Measurements from ENCODE around the gene RAB8A. TPM values are rescaled to one million over a fixed set of nuclear protein-coding genes. Genes with fewer than 3 reads are reported as not detected.

RAB8A gene
- total and polyA plus RNA-seq, 2 of the 8 experiments (the other 6 are each of a cell fraction or from before 2014, with no cell fraction given): 65.8 to 97.0 TPM

DNA sequence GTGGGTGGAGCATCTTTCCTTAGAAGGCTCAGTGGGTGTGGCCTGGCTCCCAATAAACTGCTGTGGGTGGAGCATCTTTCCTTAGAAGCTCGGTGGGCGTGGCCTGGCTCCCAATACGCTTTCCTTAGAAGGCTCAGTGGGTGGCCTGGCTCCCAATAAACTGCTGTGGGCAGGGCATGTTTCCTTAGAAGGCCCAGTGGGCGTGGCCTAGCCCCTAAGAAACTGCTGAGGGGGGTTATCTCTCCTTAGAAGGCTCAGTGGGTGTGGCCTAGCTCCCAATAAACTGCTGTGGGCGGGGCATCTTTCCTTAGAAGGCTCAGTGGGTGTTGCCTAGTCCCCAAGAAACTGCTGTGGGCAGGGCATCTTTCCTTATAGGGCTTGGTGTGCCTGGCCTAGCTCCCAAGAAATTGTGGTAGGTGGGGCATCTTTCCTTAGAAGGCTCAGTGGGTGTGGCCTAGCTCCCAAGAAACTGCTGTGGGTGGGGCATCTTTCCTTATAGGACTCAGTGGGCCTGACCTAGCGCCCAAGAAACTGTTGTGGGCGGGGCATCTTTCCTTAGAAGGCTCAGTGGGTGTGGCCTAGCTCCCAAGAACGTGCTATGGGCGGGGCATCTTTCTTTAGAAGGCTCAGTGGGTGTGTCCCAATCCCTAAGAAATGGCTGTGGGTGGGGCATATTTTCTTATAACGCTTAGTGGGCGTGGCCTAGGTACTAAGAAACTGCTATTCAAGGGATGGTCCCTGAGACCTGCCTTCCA lies 42.1 kb downstream of the RAB8A start:
- no peak overlapping the region for H4K5ac ChIP-seq (ENCODE audit: insufficient read length, low read depth, low read length)
- H3K18ac ChIP-seq (ENCODE audit: extremely low read depth, low read length): no peak overlapping the region
- DNase-seq (ENCODE audit: low read depth in 1 of 2, low spot score in 2 of 2): no peak
- no peaks in the 10 kb centered on the region for H3K27me3 ChIP-seq (replicated peaks in 1 of 4; ENCODE audit: control insufficient read depth in 3 of 4, extremely low read depth in 1 of 4, insufficient read depth in 3 of 4, low read length in 3 of 4)
- no peaks in the 10 kb centered on the region for H3K36me3 ChIP-seq (ENCODE audit: control insufficient read depth in 2 of 4, insufficient read depth in 4 of 4, low read length in 3 of 4)
- H4K8ac ChIP-seq (ENCODE audit: extremely low read depth, insufficient read depth, low read length): no peak overlapping the region
- no peak overlapping the region for H2BK120ac ChIP-seq (replicated peaks; ENCODE audit: low read depth, low read length)
- H3K4me3 ChIP-seq (ENCODE audit: extremely low read depth in 1 of 4, insufficient read depth in 2 of 4, low read depth in 3 of 4, low read length in 4 of 4): no peak overlapping the region
- H2AFZ ChIP-seq (ENCODE audit: low read length): no peak overlapping the region
- no peak overlapping the region for H4K91ac ChIP-seq (replicated peaks; ENCODE audit: insufficient read length, low read length)
- no peaks in the 10 kb centered on the region for H3K79me1 ChIP-seq (ENCODE audit: low read depth, low read length)
- no peak overlapping the region for H2BK15ac ChIP-seq (ENCODE audit: low read length)
- no peaks in the 10 kb centered on the region for H3K4me1 ChIP-seq (replicated peaks in 1 of 4; ENCODE audit: control insufficient read depth in 3 of 4, insufficient read depth in 4 of 4, low read length in 3 of 4)
- H3K79me2 ChIP-seq (ENCODE audit: control insufficient read depth in 1 of 2, insufficient read depth in 2 of 2, low read length in 2 of 2): no peaks in the 10 kb centered on the region
- no peak overlapping the region for H2BK12ac ChIP-seq (ENCODE audit: low read depth, low read length)
- H2BK20ac ChIP-seq (ENCODE audit: low read length): no peak overlapping the region
- H2AK5ac ChIP-seq (ENCODE audit: low read depth, low read length): no peak overlapping the region
- POLR2A ChIA-PET (ENCODE audit: partially characterized antibody): interaction anchor here (0.6 to 1.7 kb wide), 7 partner anchors 10 to 77 kb away, joined by 3 to 5 read pairs (median 4); partner anchors contain the start of genes HSH2D and TPM4
- H3K9me3 ChIP-seq (ENCODE audit: insufficient read depth in 2 of 2, low read depth in 1 of 2, low read length in 1 of 2): no peaks in the 10 kb centered on the region
- H2BK5ac ChIP-seq (ENCODE audit: low read depth, low read length): no peak overlapping the region
- H3K14ac ChIP-seq (ENCODE audit: insufficient read length): no peak overlapping the region
- H3K23ac ChIP-seq (ENCODE audit: insufficient read length): no peak overlapping the region
- CTCF ChIA-PET (ENCODE audit: partially characterized antibody): interaction anchor here (0.6 to 1.2 kb wide), 4 partner anchors 90 to 1097 kb away, joined by 3 to 4 read pairs (median 3); no protein-coding TSS in a partner anchor
- H3K4ac ChIP-seq (replicated peaks; ENCODE audit: insufficient read length, low read depth, low read length): no peak overlapping the region
- no peak overlapping the region for H3K4me2 ChIP-seq (ENCODE audit: insufficient read depth in 1 of 2, low read depth in 2 of 2, low read length in 2 of 2)
- H4K20me1 ChIP-seq (replicated peaks in 1 of 2; ENCODE audit: control insufficient read depth in 1 of 2, insufficient read depth in 2 of 2, low read length in 2 of 2): no peaks in the 10 kb centered on the region
- no peak overlapping the region for H3K9ac ChIP-seq (replicated peaks in 1 of 4; ENCODE audit: extremely low read depth in 1 of 4, low read depth in 3 of 4, low read length in 3 of 4)
- TF ChIP-seq ATF3 (IDR thresholded peaks at IDR 0.05; ENCODE audit: insufficient read depth, low read depth, low read length): no peak
- TF ChIP-seq RBBP5 (IDR thresholded peaks at IDR 0.05; ENCODE audit: borderline replicate concordance, low read depth, low read length): no peak
- no peak for TF ChIP-seq TAF1 (IDR thresholded peaks at IDR 0.05; ENCODE audit: low read depth, low read length)
- TF ChIP-seq HDAC2 (IDR thresholded peaks at IDR 0.05; ENCODE audit: borderline replicate concordance in 1 of 2, low read depth in 2 of 2, low read length in 2 of 2): no peak
- no peak for TF ChIP-seq SUZ12 (IDR thresholded peaks at IDR 0.05; ENCODE audit: low read length)
- TF ChIP-seq BACH1 (IDR thresholded peaks at IDR 0.05; ENCODE audit: low read length): no peak
- no peak for TF ChIP-seq CTBP2 (IDR thresholded peaks at IDR 0.05; ENCODE audit: borderline replicate concordance, insufficient read depth, insufficient read length, low read length)
- no peak for TF ChIP-seq SRF (IDR thresholded peaks at IDR 0.05; ENCODE audit: low read depth, low read length)
- no peak for TF ChIP-seq RFX5 (IDR thresholded peaks at IDR 0.05; ENCODE audit: borderline replicate concordance, low read depth, low read length)
- H3K56ac ChIP-seq (replicated peaks; ENCODE audit: insufficient read length, low read depth, low read length): no peak overlapping the region
- no peaks in the 10 kb centered on the region for H3K23me2 ChIP-seq (ENCODE audit: low read depth, low read length)
- no peak for FAIRE-seq
- no peak overlapping the region for H3K27ac ChIP-seq (ENCODE audit: low read depth, low read length)
- 91% methylated on average over 11 of the region's 11 CpGs; no CpG with 5 or more reads in 1 of the 2 experiments for WGBS, 2 experiments (ENCODE audit: extremely low coverage in 1 of 2, insufficient coverage in 1 of 2, insufficient read length in 1 of 2, insufficient replicate concordance in 2 of 2, low coverage in 1 of 2, low lambda C conversion rate in 2 of 2, missing lambda C conversion rate in 1 of 2)

Data from H1 (cell line).